HG03135 (cell line): ENCODE measurements around the gene ATP4A.
"Not testable (repeated sequence)": the region's sequence is repeated elsewhere in the genome, so short reads cannot be mapped to it uniquely, and the experiment has no call there.

Source experiments
- ATAC-seq: cut with Tn5 transposase; IDR thresholded peaks from one replicate; pipeline ENCODE4 v1.9.1; 2021; ENCODE audit warnings: mild to moderate bottlenecking, moderate library complexity; ENCODE audit not compliant: unreplicated experiment

ATP4A gene

GRCh38 chr19:35563207-35563829, at the start of gene ATP4A:
Gene ATP4A (minus strand): TSS chr19:35563658. CDS start chr19:35563629, 29 bp downstream.
- ATAC-seq, result no peak

- ATAC-seq, result peak; percentile 68
These were observed 49.3 kb upstream of the ATP4A start, which contains the start of gene HAUS5 for GRCh38 chr19:35612559-35613321. Gene HAUS5 (plus strand): TSS chr19:35612735. CDS start chr19:35612795, 60 bp downstream.

- no peak for ATAC-seq
These were observed 48.7 kb upstream of the ATP4A start for GRCh38 chr19:35612224-35612558.

DNA sequence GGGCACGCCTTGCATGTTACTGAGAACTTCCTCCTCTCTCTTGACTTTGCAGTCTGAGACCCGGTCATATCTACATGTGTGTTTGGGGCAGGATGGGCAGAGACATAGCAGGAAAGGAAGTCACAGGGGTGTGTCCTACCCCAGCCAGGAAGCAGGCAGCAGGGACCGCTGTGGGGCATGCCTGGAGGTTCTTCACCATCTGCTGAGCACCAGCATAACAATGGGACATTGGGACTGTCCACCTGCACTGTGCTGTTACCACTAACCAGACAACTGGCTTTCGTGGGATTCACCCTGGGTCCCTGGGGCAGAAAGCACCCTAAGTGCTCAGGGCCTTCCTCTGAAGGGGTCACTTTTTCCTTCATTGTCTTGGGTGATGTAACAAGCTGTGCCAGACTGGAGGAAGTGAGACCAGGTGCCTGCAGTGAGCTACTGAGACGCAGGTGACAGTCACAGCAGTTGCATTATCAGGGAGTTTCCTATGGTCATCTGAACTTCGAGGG, 46.4 kb upstream of the ATP4A start:
- no peak for ATAC-seq

DNA sequence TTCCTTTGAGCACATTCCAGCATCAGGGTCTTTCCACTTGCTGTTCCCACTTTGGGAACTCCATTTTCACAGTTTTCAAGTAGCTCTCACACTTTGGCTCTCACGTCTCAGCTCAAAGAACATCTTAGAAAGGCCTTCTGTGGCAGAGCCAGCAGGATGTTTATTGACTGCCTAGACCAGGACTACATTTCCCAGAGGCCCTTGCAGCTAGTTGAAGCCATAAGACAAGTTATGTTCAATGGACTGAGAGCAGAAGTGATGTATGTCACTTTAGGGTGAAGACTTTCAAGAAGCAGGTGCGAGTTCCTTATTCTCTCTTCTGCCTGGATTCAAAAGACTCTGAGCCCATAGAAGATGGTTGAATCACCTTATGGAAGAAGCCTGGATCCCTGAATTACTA, 44.8 kb upstream of the ATP4A start:
- ATAC-seq, result no peak

- no peak for ATAC-seq
These were observed 44.2 kb upstream of the ATP4A start for GRCh38 chr19:35607661-35608060.

DNA sequence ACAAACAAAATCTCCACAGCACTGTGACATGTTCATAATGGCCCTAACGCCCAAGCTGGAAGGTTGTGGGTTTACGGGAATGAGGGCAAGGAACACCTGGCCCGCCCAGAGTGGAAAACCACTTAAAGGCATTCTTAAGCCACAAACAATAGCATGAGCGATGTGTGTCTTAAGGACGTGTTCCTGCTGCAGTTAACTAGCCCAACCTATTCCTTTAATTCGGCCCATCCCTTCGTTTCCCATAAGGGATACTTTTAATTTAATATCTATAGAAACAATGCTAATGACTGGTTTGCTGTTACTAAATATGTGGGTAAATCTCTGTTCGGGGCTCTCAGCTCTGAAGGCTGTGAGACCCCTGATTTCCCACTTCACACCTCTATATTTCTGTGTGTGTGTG, 43.7 kb upstream of the ATP4A start:
- not testable (repeated sequence) for ATAC-seq

- not testable (repeated sequence) for ATAC-seq
These were observed 41.0 kb upstream of the ATP4A start for GRCh38 chr19:35604436-35604835.

- ATAC-seq, result no peak
These were observed 38.5 kb upstream of the ATP4A start for GRCh38 chr19:35601971-35602370.

- no peak for ATAC-seq
These were observed 33.0 kb upstream of the ATP4A start for GRCh38 chr19:35596366-35596999.

GRCh38 chr19:35595928-35596327, 32.5 kb upstream of the ATP4A start:
- ATAC-seq, result no peak

- ATAC-seq, result not testable (repeated sequence)
These were observed 31.6 kb upstream of the ATP4A start for GRCh38 chr19:35595026-35595425.

GRCh38 chr19:35592226-35592625, 28.8 kb upstream of the ATP4A start:
- ATAC-seq, result no peak

DNA sequence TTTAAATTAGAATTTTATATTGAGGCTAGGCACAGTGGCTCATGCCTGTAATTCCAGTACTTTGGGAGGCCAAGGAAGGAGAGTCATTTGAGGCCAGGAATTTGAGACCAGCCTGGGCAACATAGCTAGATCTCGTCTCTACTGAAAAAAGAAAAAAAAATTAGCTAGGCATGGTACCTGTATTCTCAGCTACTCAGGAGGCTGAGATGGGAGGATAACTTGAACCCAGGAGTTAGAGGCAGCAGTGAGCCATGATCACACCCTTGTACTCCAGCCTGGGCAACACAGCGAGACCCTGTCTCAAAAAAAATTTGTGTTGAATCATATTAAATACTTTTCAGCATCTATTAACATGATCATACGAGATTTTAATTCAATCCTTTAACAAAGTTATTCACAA, 27.4 kb upstream of the ATP4A start:
- ATAC-seq, result no peak

- ATAC-seq, result no peak
These were observed 23.9 kb upstream of the ATP4A start for GRCh38 chr19:35587321-35587720.

- no peak for ATAC-seq
These were observed 22.4 kb upstream of the ATP4A start, which contains the start of gene PMIS2 for GRCh38 chr19:35585848-35586247. Gene PMIS2 (plus strand): TSS chr19:35586173. CDS start chr19:35586260, 87 bp downstream.

- no peak for ATAC-seq
These were observed 19.3 kb upstream of the ATP4A start for GRCh38 chr19:35582760-35583159.

DNA sequence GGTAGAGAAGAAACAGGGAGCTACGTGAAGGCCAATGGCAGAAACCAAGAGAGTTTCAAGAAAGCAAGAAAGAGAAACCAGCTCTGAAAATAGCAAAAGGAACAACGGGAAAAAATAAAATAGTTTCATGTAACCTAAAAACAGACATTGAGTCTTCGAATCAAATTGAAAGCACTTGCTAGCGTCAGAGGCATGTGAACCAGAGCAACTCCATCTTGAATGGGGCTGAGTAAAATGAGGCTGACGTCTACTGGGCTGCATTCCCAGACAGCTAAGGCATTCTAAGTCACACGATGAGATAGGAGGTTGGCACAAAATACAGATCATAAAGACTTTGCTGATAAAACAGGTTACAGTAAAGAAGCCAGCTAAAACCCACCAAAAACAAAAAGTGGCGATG, 15.2 kb upstream of the ATP4A start:
- no peak for ATAC-seq

GRCh38 chr19:35577918-35578317, 14.5 kb upstream of the ATP4A start:
- ATAC-seq, result no peak

DNA sequence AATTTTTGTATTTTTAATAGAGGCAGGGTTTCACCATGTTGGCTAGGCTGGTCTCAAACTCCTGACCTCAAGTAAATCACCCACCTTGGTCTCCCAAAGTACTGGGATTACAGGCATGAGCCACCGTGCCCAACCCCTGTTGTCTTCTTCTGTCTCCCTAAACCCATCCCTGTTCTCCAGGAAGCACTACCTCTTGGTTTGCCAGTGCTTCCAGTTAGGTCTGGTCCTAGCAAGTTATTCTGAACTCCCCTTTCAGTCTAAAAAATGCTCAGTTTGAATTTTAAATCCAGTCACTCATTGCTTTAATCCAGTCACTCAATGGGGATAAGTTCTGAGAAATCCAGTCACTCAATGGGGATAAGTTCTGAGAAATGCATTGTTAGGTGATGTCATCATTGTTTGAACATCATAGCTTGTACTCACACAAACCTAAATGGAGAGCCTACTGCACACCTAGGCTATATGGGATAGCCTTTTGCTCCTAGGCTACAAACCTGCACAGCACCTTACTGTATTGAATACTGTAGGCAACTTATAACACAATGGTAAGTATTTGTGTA, 8.0 kb upstream of the ATP4A start:
- ATAC-seq, result no peak

GRCh38 chr19:35569281-35569781, 5.9 kb upstream of the ATP4A start:
- no peak for ATAC-seq
